ENCODE results near the gene PFN1. TPM values are rescaled to one million over a fixed set of nuclear protein-coding genes. Genes with fewer than 3 reads are reported as not detected.

Gene PFN1
- total and polyA plus RNA-seq, 9 of the 15 experiments (the other 6 are each of a cell fraction or from before 2014, with no cell fraction given), result 60.5 to 1,479 (median 456) TPM

DNA sequence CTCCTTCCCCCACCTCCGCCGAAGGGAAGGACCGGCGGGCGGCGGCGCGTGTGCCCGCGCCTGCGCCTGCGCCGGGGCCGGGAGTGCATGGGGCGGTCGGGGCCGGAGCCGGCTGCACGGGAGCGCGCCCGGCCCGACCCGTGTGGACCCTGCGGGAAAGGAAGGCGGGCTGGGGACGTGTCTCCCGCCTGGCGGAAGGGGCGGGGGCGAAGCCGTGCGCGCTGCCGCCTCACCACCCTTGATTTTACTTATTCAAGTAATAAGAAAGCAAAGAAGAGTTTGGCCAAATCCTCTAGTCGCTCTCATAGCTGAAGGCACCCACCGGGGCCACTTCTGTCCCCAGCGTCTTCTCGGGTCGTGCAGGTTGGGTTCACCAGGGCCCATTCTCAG, 596 bp upstream of the PFN1 start (continued):
- TF ChIP-seq, protein P1, sequence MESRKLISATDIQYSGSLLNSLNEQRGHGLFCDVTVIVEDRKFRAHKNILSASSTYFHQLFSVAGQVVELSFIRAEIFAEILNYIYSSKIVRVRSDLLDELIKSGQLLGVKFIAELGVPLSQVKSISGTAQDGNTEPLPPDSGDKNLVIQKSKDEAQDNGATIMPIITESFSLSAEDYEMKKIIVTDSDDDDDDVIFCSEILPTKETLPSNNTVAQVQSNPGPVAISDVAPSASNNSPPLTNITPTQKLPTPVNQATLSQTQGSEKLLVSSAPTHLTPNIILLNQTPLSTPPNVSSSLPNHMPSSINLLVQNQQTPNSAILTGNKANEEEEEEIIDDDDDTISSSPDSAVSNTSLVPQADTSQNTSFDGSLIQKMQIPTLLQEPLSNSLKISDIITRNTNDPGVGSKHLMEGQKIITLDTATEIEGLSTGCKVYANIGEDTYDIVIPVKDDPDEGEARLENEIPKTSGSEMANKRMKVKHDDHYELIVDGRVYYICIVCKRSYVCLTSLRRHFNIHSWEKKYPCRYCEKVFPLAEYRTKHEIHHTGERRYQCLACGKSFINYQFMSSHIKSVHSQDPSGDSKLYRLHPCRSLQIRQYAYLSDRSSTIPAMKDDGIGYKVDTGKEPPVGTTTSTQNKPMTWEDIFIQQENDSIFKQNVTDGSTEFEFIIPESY (CRISPR knock-in tag; IDR thresholded peaks at IDR 0.05), result no peak
- TF ChIP-seq KLF13 (tag; IDR thresholded peaks at IDR 0.05; ENCODE audit: borderline replicate concordance, low read depth) (no peak), NCOA2 (IDR thresholded peaks at IDR 0.05; ENCODE audit: partially characterized antibody in 2 of 2) (no peak), PREB (CRISPR knock-in tag; IDR thresholded peaks at IDR 0.05) (no peak), ZNF253 (CRISPR knock-in tag; conservative IDR thresholded peaks at IDR 0.05) (no peak), TBL1XR1 (IDR thresholded peaks at IDR 0.05; ENCODE audit: low read length in 2 of 2) (no peak), TCF3 (CRISPR knock-in tag; IDR thresholded peaks at IDR 0.05) (no peak), PCBP2 (IDR thresholded peaks at IDR 0.05; ENCODE audit: low read depth, low read length, poor library complexity, severe bottlenecking) (no peak), CCNT2 (IDR thresholded peaks at IDR 0.05; ENCODE audit: borderline replicate concordance, extremely low read depth, insufficient read length, low read depth, low read length) (peak; percentile 62), IRF2 (CRISPR knock-in tag; IDR thresholded peaks at IDR 0.05) (no peak), CTBP1 (IDR thresholded peaks at IDR 0.05; ENCODE audit: borderline replicate concordance) (peak; percentile 32; the same call in 1 of the 2 replicates), SMAD4 (CRISPR knock-in tag; conservative IDR thresholded peaks at IDR 0.05) (peak; percentile 18), CXXC5 (CRISPR knock-in tag; IDR thresholded peaks at IDR 0.05) (peak; percentile 63), REST (IDR thresholded peaks at IDR 0.05; ENCODE audit: borderline replicate concordance) (peak; percentile 72), REST (CRISPR knock-in tag; IDR thresholded peaks at IDR 0.05; ENCODE audit: low read depth) (no peak), BACH1 (tag; IDR thresholded peaks at IDR 0.05) (no peak), EP400 (IDR thresholded peaks at IDR 0.05) (0 out of 2 replicates have a peak, but pooled peaks have one; percentile 2), RB1 (IDR thresholded peaks at IDR 0.05; ENCODE audit: low read depth) (peak; percentile 65; the same call in 1 of the 2 replicates), MEIS2 (IDR thresholded peaks at IDR 0.05; ENCODE audit: partially characterized antibody) (peak; percentile 70)
